Activated T-helper 1 cell treated with anti-CD3 and anti-CD28 coated beads, Interleukin-2, amount 50 U/mL, for 16 hours (primary cell): ENCODE data around the gene IPMK.
"Not testable (repeated sequence)": the region's sequence is repeated elsewhere in the genome, so short reads cannot be mapped to it uniquely, and the experiment has no call there.

Experiments used
- DNase-seq, 2 donors: peaks; one replicate each; pipeline ENCODE4 v3.0.0-alpha.2; 2020; ENCODE audit warnings: low read depth in 1 of 2, low spot score in 1 of 2

IPMK gene

GRCh38 chr10:58157076-58157766 lies 110.5 kb downstream of the IPMK start:
- DNase-seq = no peak

- not testable (repeated sequence) for DNase-seq
Observed at GRCh38 chr10:58155941-58156340, 111.8 kb downstream of the IPMK start.

GRCh38 chr10:58153751-58154150 lies 113.9 kb downstream of the IPMK start:
- DNase-seq = no peak

GRCh38 chr10:58152673-58153263 lies 114.9 kb downstream of the IPMK start:
- no peak for DNase-seq

GRCh38 chr10:58150290-58150689 lies 117.4 kb downstream of the IPMK start:
- DNase-seq = no peak

- no peak for DNase-seq
Observed at GRCh38 chr10:58143944-58144343, 123.8 kb downstream of the IPMK start.
